A549 treated with AZD9567 at 1 μM for 4 hours (cell line): ENCODE data around the gene OR9A2. TPM values are rescaled to one million over a fixed set of nuclear protein-coding genes. Genes with fewer than 3 reads are reported as not detected.

Experiments
- total RNA-seq: library from RNA; stranded (reverse); fragments of 200-300 nt; extraction: Qiagen RNA extraction; gene quantifications from 5 replicates; pipeline ENCODE4 v1.2.3, GENCODE V29; 2022; ENCODE audit not compliant: insufficient read depth

Gene OR9A2, protein sequence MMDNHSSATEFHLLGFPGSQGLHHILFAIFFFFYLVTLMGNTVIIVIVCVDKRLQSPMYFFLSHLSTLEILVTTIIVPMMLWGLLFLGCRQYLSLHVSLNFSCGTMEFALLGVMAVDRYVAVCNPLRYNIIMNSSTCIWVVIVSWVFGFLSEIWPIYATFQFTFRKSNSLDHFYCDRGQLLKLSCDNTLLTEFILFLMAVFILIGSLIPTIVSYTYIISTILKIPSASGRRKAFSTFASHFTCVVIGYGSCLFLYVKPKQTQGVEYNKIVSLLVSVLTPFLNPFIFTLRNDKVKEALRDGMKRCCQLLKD
- total RNA-seq: not detected in 5 replicates

DNA sequence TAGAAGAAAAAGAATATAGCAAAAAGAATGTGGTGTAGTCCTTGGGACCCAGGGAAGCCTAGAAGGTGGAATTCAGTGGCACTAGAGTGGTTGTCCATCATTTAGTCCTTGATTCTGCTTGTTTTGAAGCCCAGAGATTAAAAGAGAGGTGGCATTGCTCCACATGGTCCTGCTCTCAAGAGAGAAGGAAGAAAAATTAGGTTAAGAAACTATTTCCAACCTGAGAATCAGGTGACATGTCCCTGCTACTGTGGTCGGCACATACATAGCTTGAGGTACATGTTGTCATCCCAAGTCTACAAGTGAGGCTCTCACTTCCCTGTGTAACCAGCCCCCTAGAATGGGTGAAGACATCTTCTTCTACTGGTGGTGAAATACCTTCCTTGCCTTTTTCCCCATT is at the start of gene OR9A2:
OR9A2 (minus strand) TSS at position 101 of the 400 bp plus-strand sequence; CDS start at position 101, 0 bp downstream.

DNA sequence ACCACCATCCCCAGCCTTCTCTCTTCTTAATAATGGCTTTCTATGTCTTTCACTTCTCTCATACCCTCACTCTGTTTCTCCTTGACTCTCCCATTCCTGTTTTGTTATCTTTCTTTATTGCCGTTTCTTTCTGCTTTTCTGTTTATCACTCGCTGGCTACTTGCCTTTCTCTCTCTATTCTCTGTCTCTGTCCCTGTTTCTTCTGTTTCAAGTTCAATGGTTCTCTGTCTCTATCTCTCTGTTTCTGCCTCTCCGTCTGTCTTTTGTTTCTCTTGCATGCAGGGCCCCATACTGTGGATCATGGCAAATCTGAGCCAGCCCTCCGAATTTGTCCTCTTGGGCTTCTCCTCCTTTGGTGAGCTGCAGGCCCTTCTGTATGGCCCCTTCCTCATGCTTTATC is 25.1 kb upstream of the OR9A2 start, which contains the start of gene OR6V1:
OR6V1 (plus strand) TSS at position 301 of the 400 bp plus-strand sequence; CDS start at position 301, 0 bp downstream.

Other genes starting within 250 kb of the OR9A2 start
- 0.28 to 0.79 TPM (median 0.42 TPM) in 4 of 5 replicates, not detected in the other for gene EPHB6, start 172.1 kb downstream of the OR9A2 start, total RNA-seq
- 0.08 TPM in 1 of 5 replicates, not detected in the others for gene TRPV6, start 141.4 kb downstream of the OR9A2 start, total RNA-seq
- not detected in 5 replicates for gene TRPV5, start 93.4 kb downstream of the OR9A2 start, total RNA-seq
- gene LLCFC1, start 87.6 kb downstream of the OR9A2 start, total RNA-seq: not detected in 5 replicates
- not detected in 5 replicates for gene KEL, start 64.8 kb downstream of the OR9A2 start, total RNA-seq
- gene OR6V1, start 25.2 kb upstream of the OR9A2 start, total RNA-seq: not detected in 5 replicates
- gene PIP, start 104.9 kb upstream of the OR9A2 start, total RNA-seq: 0.27 to 0.28 TPM in 2 of 5 replicates, not detected in the others
- not detected in 5 replicates for gene TAS2R39, start 156.3 kb upstream of the OR9A2 start, total RNA-seq
- not detected in 5 replicates for gene TAS2R40, start 194.9 kb upstream of the OR9A2 start, total RNA-seq
- gene GSTK1, start 236.3 kb upstream of the OR9A2 start, total RNA-seq: 118 to 128 TPM (median 122 TPM) in 5 replicates